Measurements from ENCODE around the gene TF. TPM values are rescaled to one million over a fixed set of nuclear protein-coding genes. Genes with fewer than 3 reads are reported as not detected.

Gene TF
- total and polyA plus RNA-seq, 10 of the 15 experiments (the other 5 are each of a cell fraction or from before 2014, with no cell fraction given): under 0.01 to 8.9 (median 0.05) TPM; not detected in 1

- no peaks in the 10 kb centered on the region for H3K4me1 ChIP-seq (ENCODE audit: control insufficient read depth, insufficient read depth, low read length)
- intact Hi-C loops (cut with micrococcal nuclease; ENCODE audit: unreplicated experiment): no loop called here
- ATAC-seq (no peak), DNase-seq (ENCODE audit: low read depth, low spot score) (no peak), FAIRE-seq (no peak)
- no peak overlapping the region for H3K4me3 ChIP-seq
- H3K4me2 ChIP-seq (ENCODE audit: control insufficient read depth, insufficient read depth): no peak overlapping the region
- no TSS peak for BruUV-seq (replicated peaks)
- WGBS (ENCODE audit: insufficient coverage, insufficient replicate concordance, low lambda C conversion rate, missing lambda C conversion rate): 37% methylated on average over 13 of the region's 13 CpGs
- ChIA-PET RAD21 (ENCODE audit: unreplicated experiment) (no interaction called here), CTCF (interaction anchor here (1.6 kb wide), 1 partner anchor 94 kb away, joined by 4 read pairs; no protein-coding TSS in a partner anchor), SMC1A (ENCODE audit: uncharacterized antibody, unreplicated experiment) (no interaction called here), POLR2A (no interaction called here)
- H3K27ac ChIP-seq (ENCODE audit: control insufficient read depth, insufficient read depth): no peak overlapping the region
- H2AFZ ChIP-seq (ENCODE audit: control insufficient read depth, low read depth, low read length): no peak overlapping the region
- peaks cover 0 to 3% of the 10 kb centered on the region in 2 experiments; a peak in 1 of 4 replicates for H3K27me3 ChIP-seq (replicated peaks in 1 of 2; ENCODE audit: control insufficient read depth in 2 of 2, insufficient read depth in 2 of 2, low read length in 1 of 2)
- TF ChIP-seq RAD21 (IDR thresholded peaks at IDR 0.05; ENCODE audit: insufficient read depth, low read depth, low read length): 0 out of 2 replicates have a peak, but pooled peaks have one; percentile 8
- no peak for TF ChIP-seq KLF5 (IDR thresholded peaks at IDR 0.05; ENCODE audit: partially characterized antibody)
- H3K9ac ChIP-seq (ENCODE audit: control insufficient read depth, insufficient read depth, low read length): no peak overlapping the region
- H3K36me3 ChIP-seq (ENCODE audit: control insufficient read depth in 2 of 2, insufficient read depth in 2 of 2, low read length in 1 of 2): no peaks in the 10 kb centered on the region
- H3K9me3 ChIP-seq (replicated peaks; ENCODE audit: control insufficient read depth, insufficient read depth, low read length): no peaks in the 10 kb centered on the region
- H3K79me2 ChIP-seq (ENCODE audit: control insufficient read depth, insufficient read depth, low read length): no peaks in the 10 kb centered on the region
- no peaks in the 10 kb centered on the region for H4K20me1 ChIP-seq (ENCODE audit: control insufficient read depth, insufficient read depth)
- in situ Hi-C loops (cut with MboI): no loop called here
Observed at GRCh38 chr3:133833880-133834620, 87.9 kb downstream of the TF start.

DNA sequence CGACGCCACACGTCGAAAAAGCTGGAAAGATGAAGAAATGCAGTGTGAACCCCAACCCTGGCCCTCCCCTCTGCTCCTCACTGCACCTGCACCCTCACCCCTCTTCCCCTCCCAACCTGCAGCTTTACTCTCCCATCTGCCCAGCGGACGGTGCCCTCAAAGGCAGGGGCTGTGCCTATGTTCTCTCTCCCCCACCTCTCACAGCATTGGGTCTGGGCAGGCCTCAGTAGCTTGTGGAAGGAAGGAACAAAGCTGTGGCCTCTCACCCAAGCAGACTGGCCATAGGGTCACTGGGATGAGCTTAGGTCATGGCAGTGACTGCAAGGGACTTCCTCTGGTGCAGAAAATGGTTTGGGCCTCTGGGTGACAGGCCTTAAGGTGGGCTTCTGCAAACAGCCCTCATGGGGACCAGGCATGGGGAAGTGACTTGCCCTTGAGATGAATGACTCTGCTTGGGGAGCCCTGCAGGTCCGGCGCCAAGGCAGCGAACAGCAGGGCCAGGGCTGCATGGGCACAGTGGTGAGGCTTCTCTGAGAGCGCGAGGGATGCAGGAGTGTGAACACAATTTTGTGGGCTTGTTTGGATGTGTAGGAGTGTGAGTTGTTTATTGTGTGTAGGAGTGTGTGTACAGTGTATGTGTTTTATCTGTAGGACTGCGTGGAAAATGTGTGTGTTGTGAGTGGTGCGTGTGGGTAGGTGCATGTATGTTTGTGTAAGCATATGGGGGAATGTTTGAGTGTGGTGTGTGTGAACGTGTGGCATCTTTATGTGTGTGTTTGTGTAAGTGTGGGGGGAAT lies 88.6 kb downstream of the TF start:
- CTCF ChIA-PET: no interaction called here
- Histone ChIP-seq H3K27ac (ENCODE audit: control insufficient read depth, insufficient read depth) (no peak overlapping the region), H2AFZ (ENCODE audit: control insufficient read depth, low read depth, low read length) (no peak overlapping the region), H3K4me3 (no peak overlapping the region), H3K36me3 (ENCODE audit: control insufficient read depth in 2 of 2, insufficient read depth in 2 of 2, low read length in 1 of 2) (no peaks in the 10 kb centered on the region), H4K20me1 (ENCODE audit: control insufficient read depth, insufficient read depth) (no peaks in the 10 kb centered on the region), H3K79me2 (ENCODE audit: control insufficient read depth, insufficient read depth, low read length) (no peaks in the 10 kb centered on the region), H3K9ac (ENCODE audit: control insufficient read depth, insufficient read depth, low read length) (no peak overlapping the region), H3K9me3 (replicated peaks; ENCODE audit: control insufficient read depth, insufficient read depth, low read length) (no peaks in the 10 kb centered on the region), H3K4me2 (ENCODE audit: control insufficient read depth, insufficient read depth) (no peak overlapping the region), H3K27me3 (replicated peaks in 1 of 2; ENCODE audit: control insufficient read depth in 2 of 2, insufficient read depth in 2 of 2, low read length in 1 of 2) (peaks cover 0 to 3% of the 10 kb centered on the region in 2 experiments; a peak in 1 of 4 replicates), H3K4me1 (ENCODE audit: control insufficient read depth, insufficient read depth, low read length) (no peaks in the 10 kb centered on the region)
- DNase-seq (ENCODE audit: low read depth, low spot score): no peak
- RAD21 ChIA-PET (ENCODE audit: unreplicated experiment): no interaction called here
- WGBS (ENCODE audit: insufficient coverage, insufficient replicate concordance, low lambda C conversion rate, missing lambda C conversion rate): 71% methylated on average over 14 of the region's 14 CpGs
- POLR2A ChIA-PET: no interaction called here
- in situ Hi-C loops (cut with MboI): no loop called here
- ATAC-seq: no peak
- no TSS peak for BruUV-seq (replicated peaks)
- intact Hi-C loops (cut with micrococcal nuclease; ENCODE audit: unreplicated experiment): no loop called here
- SMC1A ChIA-PET (ENCODE audit: uncharacterized antibody, unreplicated experiment): no interaction called here
- FAIRE-seq: no peak
- TF ChIP-seq PAX8 (IDR thresholded peaks at IDR 0.05): no peak
- TF ChIP-seq, protein P1, sequence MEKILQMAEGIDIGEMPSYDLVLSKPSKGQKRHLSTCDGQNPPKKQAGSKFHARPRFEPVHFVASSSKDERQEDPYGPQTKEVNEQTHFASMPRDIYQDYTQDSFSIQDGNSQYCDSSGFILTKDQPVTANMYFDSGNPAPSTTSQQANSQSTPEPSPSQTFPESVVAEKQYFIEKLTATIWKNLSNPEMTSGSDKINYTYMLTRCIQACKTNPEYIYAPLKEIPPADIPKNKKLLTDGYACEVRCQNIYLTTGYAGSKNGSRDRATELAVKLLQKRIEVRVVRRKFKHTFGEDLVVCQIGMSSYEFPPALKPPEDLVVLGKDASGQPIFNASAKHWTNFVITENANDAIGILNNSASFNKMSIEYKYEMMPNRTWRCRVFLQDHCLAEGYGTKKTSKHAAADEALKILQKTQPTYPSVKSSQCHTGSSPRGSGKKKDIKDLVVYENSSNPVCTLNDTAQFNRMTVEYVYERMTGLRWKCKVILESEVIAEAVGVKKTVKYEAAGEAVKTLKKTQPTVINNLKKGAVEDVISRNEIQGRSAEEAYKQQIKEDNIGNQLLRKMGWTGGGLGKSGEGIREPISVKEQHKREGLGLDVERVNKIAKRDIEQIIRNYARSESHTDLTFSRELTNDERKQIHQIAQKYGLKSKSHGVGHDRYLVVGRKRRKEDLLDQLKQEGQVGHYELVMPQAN (conservative IDR thresholded peaks at IDR 0.05): no peak
- TF ChIP-seq E4F1 (IDR thresholded peaks at IDR 0.05; ENCODE audit: borderline replicate concordance, partially characterized antibody): no peak
- TF ChIP-seq ASH2L (IDR thresholded peaks at IDR 0.05; ENCODE audit: borderline replicate concordance, low read depth): no peak
- no peak for TF ChIP-seq JUND (IDR thresholded peaks at IDR 0.05; ENCODE audit: low read depth, low read length)
- no peak for TF ChIP-seq SPI1 (IDR thresholded peaks at IDR 0.05; ENCODE audit: borderline replicate concordance, insufficient read depth, low read depth, low read length)
- TF ChIP-seq POU2F2 (IDR thresholded peaks at IDR 0.05; ENCODE audit: borderline replicate concordance, low read depth, low read length): no peak
- TF ChIP-seq JUNB (IDR thresholded peaks at IDR 0.05): no peak

Measured in GM12878 (cell line).